HEK293 (cell line): ENCODE data around the gene MTIF2.

Experiments
- HOXA7 ChIP-seq: sonication (generic); formaldehyde crosslinking; IDR thresholded peaks from 2 replicates; pipeline ENCODE4 v1.8.1; 2022; ENCODE audit warnings: missing genetic modification reagents, borderline replicate concordance
- ZNF398 ChIP-seq: fragments of 450-650 bp; formaldehyde crosslinking; IDR thresholded peaks from 2 replicates; pipeline ENCODE4 v1.5.1; 2017; ENCODE audit warnings: missing biosample characterization, missing genetic modification characterization
- ZNF639 ChIP-seq: fragments of 450-650 bp; formaldehyde crosslinking; IDR thresholded peaks from 2 replicates; pipeline ENCODE4 v1.5.1; 2016; ENCODE audit warnings: missing biosample characterization, missing genetic modification characterization

- TF ChIP-seq ZNF639 (tag by site-specific recombination) (no peak), HOXA7 (CRISPR knock-in tag) (no peak), ZNF398 (tag by site-specific recombination) (no peak)
Measured at GRCh38 chr2:55282110-55282917, 13.3 kb upstream of the MTIF2 start.
